Right lobe of liver (tissue), 6 donors: ENCODE measurements around the gene GIPC2. TPM values are rescaled to one million over a fixed set of nuclear protein-coding genes. Genes with fewer than 3 reads are reported as not detected.

Source experiments
- ATAC-seq, 4 donors: fragments of 200-7000 bp; cut with Tn5 transposase; one replicate each; pipeline ENCODE4 v1.9.1; 2020; ENCODE audit warnings: mild to moderate bottlenecking in 4 of 4, moderate library complexity in 4 of 4
- DNase-seq, 3 donors: peaks; one replicate each; pipeline ENCODE4 v3.0.0-alpha.2; 2020
- H3K27ac ChIP-seq, 3 donors: fragments of 200-600 bp; one replicate each; pipeline ENCODE4 v1.8.0; 2022
- H3K27me3 ChIP-seq, 2 donors: fragments of 200-600 bp; one replicate each; pipeline ENCODE4 v1.8.0; 2022
- H3K36me3 ChIP-seq, 4 donors: fragments of 200-600 bp; sonication (generic) in 1 of 4; one replicate each; pipeline versions ENCODE4 v1.5.1 to v1.8.0; 2017 to 2022; ENCODE audit warnings: control low read depth in 1 of 4
- H3K4me1 ChIP-seq, 4 donors: fragments of 200-600 bp; sonication (generic) in 1 of 4; one replicate each; pipeline versions ENCODE4 v1.5.1 to v1.8.0; 2017 to 2022; ENCODE audit warnings: control low read depth in 1 of 4
- H3K4me3 ChIP-seq, 3 donors: fragments of 200-600 bp; one replicate each; pipeline ENCODE4 v1.8.0; 2022
- H3K9me3 ChIP-seq, 4 donors: fragments of 200-600 bp; sonication (generic) in 1 of 4; one replicate each; pipeline versions ENCODE4 v1.5.1 to v1.8.0; 2017 to 2022; ENCODE audit warnings: control low read depth in 1 of 4
- POLR2A ChIP-seq: fragments of 450-650 bp; IDR thresholded peaks from one replicate; pipeline ENCODE4 v1.6.1; 2017; ENCODE audit warnings: antibody characterized with exemption, mild to moderate bottlenecking
- WGBS: methylation state at CpG from one replicate; pipeline ENCODE4 v1.1.6; 2018; ENCODE audit warnings: low coverage, low lambda C conversion rate; ENCODE audit not compliant: insufficient coverage; ENCODE audit errors: missing lambda C conversion rate; 5-methylcytosine and 5-hydroxymethylcytosine counted together
- intact Hi-C, 2 donors: fragments of 100-400 bp; cut with DNase I; formaldehyde crosslinking; loops; one replicate each; pipeline versions ENCODE4 v1.11.2 to v1.14.1; 2022
- total RNA-seq, 6 experiments: library from RNA; depleted of rRNA in 2 of 6; stranded (reverse); fragments of >200 nt in 2 of 6; fragmentation: NEBNext Ultra II Directional in 3 of 6; extraction: Animal tissue kit (Norgen Biotek cat#: 25700) in 3 of 6; gene quantifications; one replicate each; pipeline versions ENCODE4 v1.1.0 to v1.2.4, GENCODE V29; 2016 to 2023
- TF ChIP-seq, protein P1 (sequence below), 4 donors: fragments of 200-600 bp in 3 of 4; fragments of 450-650 bp in 1 of 4; IDR thresholded peaks; one replicate each; pipeline versions ENCODE4 v1.5.1 to v1.8.0; 2016 to 2022; ENCODE audit warnings: antibody characterized with exemption in 4 of 4, mild to moderate bottlenecking in 2 of 4
- donor health status: DM: no; HTN: yes; CAD: no.
- donor health status: DM: no; HTN: no; CAD: no.
- donor health status: DM: no; HTN: no; CAD: no.
- donor health status: DM: no; HTN: yes; CAD: no.
- donor health status: DM: no; HTN: yes; CAD: no.

Gene GIPC2
- total RNA-seq, 6 experiments from 2014 or later = 4.7 to 9.8 (median 7.0) TPM

DNA sequence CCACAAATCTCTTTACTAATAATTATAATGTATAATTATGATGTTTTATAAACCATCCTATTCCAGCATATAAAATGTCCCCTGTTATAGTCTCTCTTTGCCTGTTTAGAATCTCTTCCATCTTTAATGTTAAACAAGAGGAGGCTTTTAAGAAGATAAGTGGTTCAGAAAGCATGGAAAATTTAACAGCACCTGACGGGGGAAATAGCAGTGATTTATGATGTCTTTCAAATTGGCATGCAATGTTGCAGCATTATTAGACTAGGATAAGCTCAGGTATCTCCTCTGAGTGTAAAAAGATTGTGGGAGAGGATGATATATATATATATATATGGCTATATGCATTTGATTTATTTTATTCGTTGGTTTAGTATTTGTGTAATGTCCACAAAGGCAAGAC is 24.4 kb downstream of the GIPC2 start:
- ATAC-seq (no peak), DNase-seq (no peak)
- Histone ChIP-seq H3K27me3 (no peaks in the 10 kb centered on the region), H3K4me1 (peaks cover 0 to 12% (median 0%) of the 10 kb centered on the region in 4 donors), H3K27ac (peak overlapping the region; percentile 39 to 55 (median 46)), H3K4me3 (no peak overlapping the region), H3K36me3 (no peaks in the 10 kb centered on the region), H3K9me3 (no peaks in the 10 kb centered on the region)
- intact Hi-C loops = no loop called here
- no peak for TF ChIP-seq POLR2A
- TF ChIP-seq, protein P1, sequence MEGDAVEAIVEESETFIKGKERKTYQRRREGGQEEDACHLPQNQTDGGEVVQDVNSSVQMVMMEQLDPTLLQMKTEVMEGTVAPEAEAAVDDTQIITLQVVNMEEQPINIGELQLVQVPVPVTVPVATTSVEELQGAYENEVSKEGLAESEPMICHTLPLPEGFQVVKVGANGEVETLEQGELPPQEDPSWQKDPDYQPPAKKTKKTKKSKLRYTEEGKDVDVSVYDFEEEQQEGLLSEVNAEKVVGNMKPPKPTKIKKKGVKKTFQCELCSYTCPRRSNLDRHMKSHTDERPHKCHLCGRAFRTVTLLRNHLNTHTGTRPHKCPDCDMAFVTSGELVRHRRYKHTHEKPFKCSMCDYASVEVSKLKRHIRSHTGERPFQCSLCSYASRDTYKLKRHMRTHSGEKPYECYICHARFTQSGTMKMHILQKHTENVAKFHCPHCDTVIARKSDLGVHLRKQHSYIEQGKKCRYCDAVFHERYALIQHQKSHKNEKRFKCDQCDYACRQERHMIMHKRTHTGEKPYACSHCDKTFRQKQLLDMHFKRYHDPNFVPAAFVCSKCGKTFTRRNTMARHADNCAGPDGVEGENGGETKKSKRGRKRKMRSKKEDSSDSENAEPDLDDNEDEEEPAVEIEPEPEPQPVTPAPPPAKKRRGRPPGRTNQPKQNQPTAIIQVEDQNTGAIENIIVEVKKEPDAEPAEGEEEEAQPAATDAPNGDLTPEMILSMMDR (IDR thresholded peaks at IDR 0.05) = no peak
- WGBS = 78% methylated on average over 2 of the region's 2 CpGs

DNA sequence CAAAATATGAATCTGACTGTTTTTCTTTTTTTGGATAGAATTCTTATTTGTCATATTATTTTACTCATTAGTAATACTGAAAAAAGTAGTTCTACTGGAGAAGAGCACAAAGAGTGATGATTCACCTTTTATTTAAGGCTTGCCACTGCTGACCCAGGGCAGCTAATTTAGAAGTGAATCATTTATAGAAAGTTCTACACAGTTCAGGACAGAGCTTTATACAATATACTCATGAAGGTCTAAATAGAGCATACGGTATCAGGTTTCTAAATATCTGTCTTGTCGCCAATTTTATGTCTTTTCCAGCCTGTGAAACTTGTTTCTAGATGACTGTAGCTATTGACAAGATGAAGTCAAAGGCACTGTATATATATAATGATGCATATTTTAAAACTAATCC is 25.0 kb downstream of the GIPC2 start:
- intact Hi-C loops = no loop called here
- WGBS = 15% methylated on average over 2 of the region's 2 CpGs
- Histone ChIP-seq H3K9me3 (no peaks in the 10 kb centered on the region), H3K4me3 (no peak overlapping the region), H3K27me3 (no peaks in the 10 kb centered on the region), H3K27ac (peak overlapping the region; percentile 39 to 55 (median 53)), H3K36me3 (no peaks in the 10 kb centered on the region), H3K4me1 (peaks cover 0 to 12% (median 0%) of the 10 kb centered on the region in 4 donors)
- no peak for TF ChIP-seq POLR2A
- TF ChIP-seq, protein P1 (IDR thresholded peaks at IDR 0.05) = no peak
- DNase-seq (no peak), ATAC-seq (peak; percentile 83 to 92 (median 90))

DNA sequence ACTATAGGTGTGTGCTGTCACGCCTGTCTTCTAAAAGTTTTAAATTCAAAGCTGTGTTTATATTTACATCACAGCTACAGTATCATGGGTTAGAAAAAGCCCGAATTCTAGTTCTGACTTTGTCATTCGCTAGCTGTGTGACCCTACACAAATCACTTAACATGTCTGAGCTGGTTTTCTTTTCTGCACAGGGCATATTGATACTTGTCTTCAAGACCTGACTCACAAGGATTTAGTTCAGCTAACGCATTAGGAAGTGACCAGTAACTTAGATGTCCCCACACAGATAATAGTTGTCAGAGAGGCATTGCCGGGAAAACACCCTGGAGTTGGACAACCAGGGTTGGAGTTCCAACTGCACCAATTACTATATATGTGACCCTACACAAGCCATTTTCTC is 25.9 kb downstream of the GIPC2 start:
- no peaks in the 10 kb centered on the region for H3K9me3 ChIP-seq
- ATAC-seq (no peak), DNase-seq (no peak)
- H3K36me3 ChIP-seq = no peaks in the 10 kb centered on the region
- peaks cover 0 to 12% (median 0%) of the 10 kb centered on the region in 4 donors for H3K4me1 ChIP-seq
- WGBS = 78% methylated on average over 5 of the region's 5 CpGs
- H3K27me3 ChIP-seq = no peaks in the 10 kb centered on the region
- peak overlapping the region in 2 of 3 donors; percentile 39 to 53 for H3K27ac ChIP-seq
- TF ChIP-seq, protein P1 (IDR thresholded peaks at IDR 0.05) = no peak
- TF ChIP-seq POLR2A = no peak
- H3K4me3 ChIP-seq = no peak overlapping the region
- intact Hi-C loops = no loop called here

DNA sequence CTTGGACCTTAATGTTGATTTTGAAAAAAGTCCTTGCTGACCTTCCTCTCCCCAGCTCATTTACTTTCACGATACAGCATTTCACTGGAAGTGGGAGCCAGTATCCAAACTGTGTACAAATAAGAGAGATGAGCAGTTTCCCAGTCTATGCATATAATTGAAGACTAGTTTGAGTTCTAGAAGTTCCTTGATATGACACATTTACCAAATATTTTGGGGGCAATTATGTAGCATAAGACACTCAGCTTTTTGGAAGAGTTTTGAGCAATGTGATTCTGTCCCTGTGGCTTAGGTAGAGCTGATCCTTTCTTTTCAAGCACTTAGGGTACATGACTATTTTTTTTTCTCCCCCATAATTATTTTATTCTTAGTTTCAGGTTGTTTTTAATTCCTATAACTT is 26.4 kb downstream of the GIPC2 start:
- intact Hi-C loops = no loop called here
- Histone ChIP-seq H3K4me3 (no peak overlapping the region), H3K27ac (no peak overlapping the region), H3K36me3 (no peaks in the 10 kb centered on the region), H3K9me3 (no peaks in the 10 kb centered on the region), H3K27me3 (no peaks in the 10 kb centered on the region), H3K4me1 (peaks cover 0 to 12% (median 0%) of the 10 kb centered on the region in 4 donors)
- 29% methylated on average over 1 of the region's 1 CpG for WGBS
- ATAC-seq (no peak), DNase-seq (no peak)
- no peak for TF ChIP-seq POLR2A
- TF ChIP-seq, protein P1 (IDR thresholded peaks at IDR 0.05) = no peak

DNA sequence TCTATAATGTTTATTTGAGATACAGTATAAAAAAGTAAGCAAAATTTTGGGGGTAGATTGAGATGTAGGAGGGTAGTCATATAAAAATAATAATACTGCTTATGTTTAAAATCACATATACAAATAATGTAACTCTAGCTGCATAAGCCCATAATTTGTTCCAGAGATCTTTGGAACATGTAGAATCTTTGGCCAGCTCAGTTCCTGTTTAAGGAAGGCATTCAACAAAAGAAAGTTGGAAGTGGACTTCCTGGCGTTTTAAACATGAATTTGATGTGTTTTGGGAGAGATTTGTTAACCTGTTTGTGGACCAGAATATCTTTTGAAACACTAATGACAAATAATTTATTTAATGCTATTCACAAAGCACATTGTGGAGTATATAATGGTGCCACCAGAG is 27.7 kb downstream of the GIPC2 start:
- Histone ChIP-seq H3K27ac (no peak overlapping the region), H3K4me3 (no peak overlapping the region), H3K27me3 (no peaks in the 10 kb centered on the region), H3K9me3 (no peaks in the 10 kb centered on the region), H3K4me1 (peaks cover 0 to 12% (median 0%) of the 10 kb centered on the region in 4 donors), H3K36me3 (no peaks in the 10 kb centered on the region)
- TF ChIP-seq, protein P1 (IDR thresholded peaks at IDR 0.05) = no peak
- no peak for TF ChIP-seq POLR2A
- WGBS = 79% methylated on average over 1 of the region's 1 CpG
- intact Hi-C loops = no loop called here
- ATAC-seq (no peak), DNase-seq (no peak)
